ENCODE data around the gene CCDC32.
A peak's percentile ranks its signal among the peaks of the same experiment; 100 is the strongest.

The CCDC32 gene

GRCh38 chr15:40565333-40566238, 744 bp upstream of the CCDC32 start:
- DNase-seq: no peak

GRCh38 chr15:40563426-40563825, 1.4 kb downstream of the CCDC32 start:
- DNase-seq: no peak

GRCh38 chr15:40562691-40563090, 2.2 kb downstream of the CCDC32 start:
- DNase-seq: no peak

GRCh38 chr15:40558952-40559742, 5.7 kb downstream of the CCDC32 start:
- no peak for DNase-seq

- DNase-seq: no peak
Observed at GRCh38 chr15:40555876-40556275, 9.0 kb downstream of the CCDC32 start.

- no peak for DNase-seq
Observed at GRCh38 chr15:40554161-40554525, 10.7 kb downstream of the CCDC32 start.

GRCh38 chr15:40550341-40551037, 14.4 kb downstream of the CCDC32 start:
- DNase-seq: no peak

GRCh38 chr15:40549894-40550293, 14.9 kb downstream of the CCDC32 start:
- no peak for DNase-seq

- DNase-seq: no peak
Observed at GRCh38 chr15:40548610-40549009, 16.2 kb downstream of the CCDC32 start.

- no peak for DNase-seq
Observed at GRCh38 chr15:40545457-40545856, 19.4 kb downstream of the CCDC32 start.

- DNase-seq: no peak
Observed at GRCh38 chr15:40543631-40544294, 21.1 kb downstream of the CCDC32 start.

- DNase-seq: no peak
Observed at GRCh38 chr15:40543082-40543481, 21.8 kb downstream of the CCDC32 start.

- DNase-seq: no peak
Observed at GRCh38 chr15:40538976-40539375, 25.9 kb downstream of the CCDC32 start.

- peak; percentile 23 for DNase-seq
Observed at GRCh38 chr15:40536501-40536900, 28.3 kb downstream of the CCDC32 start.

GRCh38 chr15:40534371-40534770, 30.5 kb downstream of the CCDC32 start:
- DNase-seq: no peak

GRCh38 chr15:40533763-40534364, 31.0 kb downstream of the CCDC32 start:
- DNase-seq: no peak

- DNase-seq: no peak
Observed at GRCh38 chr15:40528801-40529200, 36.0 kb downstream of the CCDC32 start.

GRCh38 chr15:40525855-40526254, 39.0 kb downstream of the CCDC32 start:
- no peak for DNase-seq

- DNase-seq: no peak
Observed at GRCh38 chr15:40523611-40524010, 41.2 kb downstream of the CCDC32 start.

GRCh38 chr15:40516322-40516721, 48.5 kb downstream of the CCDC32 start:
- DNase-seq: no peak

GRCh38 chr15:40513609-40514008, 51.2 kb downstream of the CCDC32 start:
- DNase-seq: no peak

- DNase-seq: no peak
Observed at GRCh38 chr15:40512440-40512839, 52.4 kb downstream of the CCDC32 start.
